ENCODE measurements around the gene GPM6B. TPM values are rescaled to one million over a fixed set of nuclear protein-coding genes. Genes with fewer than 3 reads are reported as not detected.

Gene GPM6B
- total RNA-seq, 2 donors from 2014 or later, result not detected

- DNase-seq (ENCODE audit: low spot score) (no peak), ATAC-seq (no peak)
- H3K27ac Mint-ChIP-seq, result no peak overlapping the region
- peaks cover 6 to 23% of the 10 kb centered on the region in 2 donors for H3K27me3 Mint-ChIP-seq
- H3K36me3 Mint-ChIP-seq, result no peaks in the 10 kb centered on the region
- no peak overlapping the region for H3K4me3 Mint-ChIP-seq
- H3K9me3 Mint-ChIP-seq, result no peaks in the 10 kb centered on the region
- H3K4me1 Mint-ChIP-seq (ENCODE audit: low read depth in 2 of 2), result no peaks in the 10 kb centered on the region
Measured at GRCh38 chrX:13805241-13805640, 11.7 kb downstream of the GPM6B start.

DNA sequence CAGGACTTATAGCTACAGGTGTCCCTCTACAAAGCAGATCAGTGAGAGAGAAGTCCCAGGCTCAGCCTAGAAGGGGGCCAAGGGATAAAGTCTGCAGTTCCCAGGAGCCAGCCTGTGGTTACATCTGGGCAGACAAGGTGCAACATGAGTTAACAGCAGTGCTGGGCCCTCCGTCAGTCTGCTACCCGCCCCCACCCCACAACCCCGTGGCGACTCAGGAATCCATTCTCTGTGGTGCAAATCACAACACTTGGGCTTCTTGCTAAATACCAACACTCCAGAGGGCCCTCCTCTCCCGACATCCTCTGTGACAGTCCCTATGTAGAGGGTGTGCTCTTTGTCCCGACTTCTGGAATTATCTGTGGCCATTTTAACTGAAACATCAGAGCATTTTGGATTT, 13.8 kb downstream of the GPM6B start:
- H3K27ac Mint-ChIP-seq, result no peak overlapping the region
- DNase-seq (ENCODE audit: low spot score), result no peak
- H3K4me1 Mint-ChIP-seq (ENCODE audit: low read depth in 2 of 2), result no peaks in the 10 kb centered on the region
- no peaks in the 10 kb centered on the region for H3K9me3 Mint-ChIP-seq
- ATAC-seq, result no peak
- peaks cover 6 to 26% of the 10 kb centered on the region in 2 donors for H3K27me3 Mint-ChIP-seq
- H3K36me3 Mint-ChIP-seq, result no peaks in the 10 kb centered on the region
- no peak overlapping the region for H3K4me3 Mint-ChIP-seq

DNA sequence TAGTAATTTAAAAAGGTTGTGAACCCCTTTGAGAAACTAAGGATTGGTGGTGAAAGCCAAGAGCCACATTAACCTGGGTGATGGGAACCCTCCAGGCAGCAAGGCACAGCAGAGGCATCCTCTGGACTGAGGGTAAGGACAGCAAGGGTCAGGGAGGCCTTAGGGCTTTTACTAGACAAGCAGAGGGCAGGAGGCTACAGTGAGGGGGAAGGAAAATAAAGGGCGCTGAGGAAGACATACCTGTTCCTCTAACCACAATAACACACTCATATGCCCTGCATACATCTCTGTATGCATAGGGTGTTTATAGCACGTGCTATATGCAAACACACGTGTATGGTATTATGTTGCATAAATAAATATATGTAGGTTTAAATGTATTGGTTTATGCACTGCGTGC, 18.7 kb downstream of the GPM6B start:
- Mint-ChIP-seq H3K36me3 (no peaks in the 10 kb centered on the region), H3K4me3 (no peak overlapping the region), H3K27ac (no peak overlapping the region), H3K27me3 (peaks cover 3 to 7% of the 10 kb centered on the region in 2 donors), H3K4me1 (ENCODE audit: low read depth in 2 of 2) (peaks cover 0 to 5% of the 10 kb centered on the region in 2 donors), H3K9me3 (no peaks in the 10 kb centered on the region)
- DNase-seq (ENCODE audit: low spot score) (no peak), ATAC-seq (no peak)

DNA sequence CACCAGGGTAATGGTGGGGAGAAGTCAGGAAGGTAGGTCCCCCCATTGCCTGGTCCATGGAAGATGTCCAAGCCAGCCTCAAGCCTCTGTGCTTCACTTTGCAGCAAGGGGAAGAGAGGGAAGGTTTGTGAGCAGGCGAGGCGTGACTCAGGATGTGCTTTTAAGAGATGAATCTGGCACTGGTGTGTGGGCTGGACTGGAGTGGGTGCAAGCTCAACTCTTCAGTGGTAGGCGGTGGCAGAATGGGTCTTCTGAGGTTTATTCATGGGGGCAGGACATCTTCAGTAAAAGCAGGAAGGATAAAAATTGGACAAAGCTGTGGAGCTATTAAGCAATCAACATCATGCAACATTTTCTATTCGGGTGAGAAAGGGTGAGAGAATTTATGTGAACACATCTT, 19.4 kb downstream of the GPM6B start:
- no peaks in the 10 kb centered on the region for H3K36me3 Mint-ChIP-seq
- peaks cover 0 to 5% of the 10 kb centered on the region in 2 donors for H3K4me1 Mint-ChIP-seq (ENCODE audit: low read depth in 2 of 2)
- H3K4me3 Mint-ChIP-seq, result no peak overlapping the region
- H3K27me3 Mint-ChIP-seq, result peaks cover 5 to 6% of the 10 kb centered on the region in 2 donors
- H3K27ac Mint-ChIP-seq, result no peak overlapping the region
- no peaks in the 10 kb centered on the region for H3K9me3 Mint-ChIP-seq
- DNase-seq (ENCODE audit: low spot score) (no peak), ATAC-seq (no peak)

DNA sequence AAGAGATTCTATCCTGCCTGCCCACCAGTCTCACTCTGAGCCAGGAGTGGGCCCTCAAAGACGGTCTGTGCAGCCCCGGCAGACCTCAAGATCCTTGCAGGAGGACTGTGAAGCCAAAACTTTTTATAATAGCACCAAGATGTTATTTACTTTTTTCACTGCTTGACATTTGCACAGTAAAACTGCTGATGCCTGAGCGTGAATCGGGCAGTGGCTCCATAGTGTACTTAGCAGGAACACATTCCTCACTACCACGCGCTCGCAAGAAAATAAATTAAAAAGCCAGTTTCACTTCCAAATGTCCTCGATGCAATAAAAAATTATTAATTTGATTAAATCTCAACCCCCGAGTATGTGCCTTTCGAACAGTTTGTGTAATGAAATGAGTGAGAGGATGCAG, 22.5 kb downstream of the GPM6B start:
- ATAC-seq (no peak), DNase-seq (ENCODE audit: low spot score) (no peak)
- H3K36me3 Mint-ChIP-seq, result no peaks in the 10 kb centered on the region
- H3K27ac Mint-ChIP-seq, result no peak overlapping the region
- H3K4me1 Mint-ChIP-seq (ENCODE audit: low read depth in 2 of 2), result peaks cover 0 to 5% of the 10 kb centered on the region in 2 donors
- no peak overlapping the region for H3K4me3 Mint-ChIP-seq
- H3K27me3 Mint-ChIP-seq, result peaks cover 2 to 6% of the 10 kb centered on the region in 2 donors
- H3K9me3 Mint-ChIP-seq, result no peaks in the 10 kb centered on the region

- H3K9me3 Mint-ChIP-seq, result no peaks in the 10 kb centered on the region
- H3K4me3 Mint-ChIP-seq, result no peak overlapping the region
- H3K36me3 Mint-ChIP-seq, result no peaks in the 10 kb centered on the region
- peaks cover 0 to 5% of the 10 kb centered on the region in 2 donors for H3K4me1 Mint-ChIP-seq (ENCODE audit: low read depth in 2 of 2)
- peaks cover 2 to 6% of the 10 kb centered on the region in 2 donors for H3K27me3 Mint-ChIP-seq
- DNase-seq (ENCODE audit: low spot score), result no peak
- H3K27ac Mint-ChIP-seq, result no peak overlapping the region
- ATAC-seq, result no peak
Measured at GRCh38 chrX:13793897-13794296, 23.0 kb downstream of the GPM6B start.

DNA sequence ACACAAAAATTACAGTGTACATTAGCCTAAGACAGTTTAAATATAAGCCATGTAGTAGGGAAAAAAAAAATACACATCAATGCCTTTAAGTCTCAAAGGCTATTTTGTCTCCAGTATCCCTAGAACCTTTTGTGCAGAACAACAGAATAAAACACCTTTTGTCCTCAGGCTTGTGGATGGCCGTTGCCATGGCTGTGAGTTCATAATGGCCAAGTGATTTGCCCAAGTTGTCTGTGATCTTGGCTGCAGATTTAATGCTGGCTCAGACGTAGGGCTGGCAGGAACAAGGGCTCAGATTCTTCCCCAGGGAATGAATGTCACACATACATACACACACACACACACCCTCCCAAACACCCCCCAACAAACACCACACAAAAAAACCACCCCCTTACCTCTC, 25.3 kb downstream of the GPM6B start:
- Mint-ChIP-seq H3K27me3 (peaks cover 2 to 6% of the 10 kb centered on the region in 2 donors), H3K4me3 (no peak overlapping the region), H3K9me3 (no peaks in the 10 kb centered on the region), H3K4me1 (ENCODE audit: low read depth in 2 of 2) (no peaks in the 10 kb centered on the region), H3K36me3 (no peaks in the 10 kb centered on the region), H3K27ac (no peak overlapping the region)
- DNase-seq (ENCODE audit: low spot score) (no peak), ATAC-seq (no peak)

DNA sequence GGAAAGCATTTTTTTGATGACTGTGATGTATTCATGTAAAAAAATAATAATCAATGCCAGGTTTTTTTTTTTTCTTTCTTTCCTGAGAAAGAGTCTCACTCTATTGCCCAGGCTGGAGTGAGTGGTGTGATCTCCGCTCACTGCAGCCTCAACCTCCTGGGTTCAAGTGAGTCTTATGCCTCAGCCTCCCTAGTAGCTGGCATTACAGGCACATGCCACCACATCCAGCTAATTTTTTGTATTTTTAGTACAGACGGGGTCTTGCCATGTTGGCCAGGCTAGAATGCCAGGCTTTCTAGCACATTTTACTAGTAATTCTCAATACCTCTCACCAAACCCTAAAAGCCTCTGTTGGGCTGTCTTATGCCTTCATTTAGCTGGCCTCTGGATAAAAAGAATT, 25.7 kb downstream of the GPM6B start:
- Mint-ChIP-seq H3K27ac (no peak overlapping the region), H3K9me3 (no peaks in the 10 kb centered on the region), H3K4me1 (ENCODE audit: low read depth in 2 of 2) (no peaks in the 10 kb centered on the region), H3K4me3 (no peak overlapping the region), H3K27me3 (peaks cover 2 to 6% of the 10 kb centered on the region in 2 donors), H3K36me3 (no peaks in the 10 kb centered on the region)
- no peak for ATAC-seq
- no peak for DNase-seq (ENCODE audit: low spot score)

DNA sequence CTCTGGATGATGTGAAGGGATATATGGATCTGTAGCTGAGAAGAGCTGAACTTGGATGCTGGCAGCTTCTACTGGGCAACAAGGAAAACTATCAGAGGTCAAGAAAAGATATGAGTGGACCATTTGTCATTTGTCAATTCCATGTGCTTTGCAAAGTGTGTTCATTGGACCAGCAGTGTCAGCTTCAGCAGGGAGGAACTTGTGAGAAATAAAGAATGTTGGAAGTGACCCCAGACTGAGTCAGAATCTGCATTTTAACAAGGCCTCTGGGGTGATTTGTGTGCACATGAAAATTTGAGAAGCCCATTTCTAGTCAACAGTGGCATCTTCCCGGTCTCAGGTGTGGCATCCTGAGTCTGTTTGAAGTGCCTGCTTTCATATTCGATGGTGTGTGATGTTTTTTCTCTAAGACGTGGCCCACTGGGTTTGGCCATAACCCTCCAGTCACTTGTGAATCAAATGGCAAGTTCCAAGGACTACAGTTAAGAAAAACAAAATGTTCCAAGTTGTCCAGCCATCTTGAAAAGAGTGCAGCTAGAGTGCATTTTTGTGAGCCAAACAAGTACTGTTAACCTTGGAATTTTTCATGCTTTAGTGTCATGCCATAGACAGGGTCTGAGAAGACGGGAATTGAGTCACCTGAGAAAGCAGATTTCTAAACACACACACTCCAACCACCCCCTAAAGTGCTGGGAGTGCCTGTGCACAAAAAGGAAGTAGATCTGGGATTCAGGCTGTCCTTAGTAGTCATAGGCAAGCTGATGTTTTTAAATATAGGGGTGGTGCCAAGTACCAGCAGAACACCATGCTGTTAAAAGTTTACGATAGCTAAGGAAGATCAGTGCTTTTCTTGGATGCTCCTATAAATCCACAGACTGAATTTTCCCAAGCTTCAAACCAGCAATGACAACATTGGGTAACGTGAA, 26.4 kb downstream of the GPM6B start:
- H3K27ac Mint-ChIP-seq, result no peak overlapping the region
- no peak for ATAC-seq
- H3K4me1 Mint-ChIP-seq (ENCODE audit: low read depth in 2 of 2), result no peaks in the 10 kb centered on the region
- no peak for DNase-seq (ENCODE audit: low spot score)
- H3K36me3 Mint-ChIP-seq, result no peaks in the 10 kb centered on the region
- no peaks in the 10 kb centered on the region for H3K9me3 Mint-ChIP-seq
- peaks cover 5 to 6% of the 10 kb centered on the region in 2 donors for H3K27me3 Mint-ChIP-seq
- no peak overlapping the region for H3K4me3 Mint-ChIP-seq

- no peak overlapping the region for H3K4me3 Mint-ChIP-seq
- no peak for DNase-seq (ENCODE audit: low spot score)
- H3K27ac Mint-ChIP-seq, result no peak overlapping the region
- H3K9me3 Mint-ChIP-seq, result no peaks in the 10 kb centered on the region
- H3K4me1 Mint-ChIP-seq (ENCODE audit: low read depth in 2 of 2), result no peaks in the 10 kb centered on the region
- H3K27me3 Mint-ChIP-seq, result peaks cover 0 to 8% of the 10 kb centered on the region in 2 donors
- ATAC-seq, result no peak
- no peaks in the 10 kb centered on the region for H3K36me3 Mint-ChIP-seq
Measured at GRCh38 chrX:13786048-13786447, 30.8 kb downstream of the GPM6B start.

GRCh38 chrX:13780868-13781427, 35.9 kb downstream of the GPM6B start:
- Mint-ChIP-seq H3K36me3 (no peaks in the 10 kb centered on the region), H3K4me3 (no peak overlapping the region), H3K4me1 (ENCODE audit: low read depth in 2 of 2) (no peaks in the 10 kb centered on the region), H3K27ac (no peak overlapping the region), H3K27me3 (peaks cover 0 to 5% of the 10 kb centered on the region in 2 donors), H3K9me3 (no peaks in the 10 kb centered on the region)
- ATAC-seq (no peak), DNase-seq (ENCODE audit: low spot score) (no peak)

GRCh38 chrX:13778916-13779315, 38.0 kb downstream of the GPM6B start:
- no peak for ATAC-seq
- H3K4me1 Mint-ChIP-seq (ENCODE audit: low read depth in 2 of 2), result no peaks in the 10 kb centered on the region
- no peak for DNase-seq (ENCODE audit: low spot score)
- peaks cover 7% of the 10 kb centered on the region for H3K36me3 Mint-ChIP-seq
- no peak overlapping the region for H3K4me3 Mint-ChIP-seq
- H3K9me3 Mint-ChIP-seq, result no peaks in the 10 kb centered on the region
- peak overlapping the region in 1 of 2 donors; percentile 22 for H3K27ac Mint-ChIP-seq
- H3K27me3 Mint-ChIP-seq, result peaks cover 0 to 2% of the 10 kb centered on the region in 2 donors

- DNase-seq (ENCODE audit: low spot score), result no peak
- Mint-ChIP-seq H3K9me3 (no peaks in the 10 kb centered on the region), H3K4me1 (ENCODE audit: low read depth in 2 of 2) (peaks cover 0 to 2% of the 10 kb centered on the region in 2 donors), H3K27me3 (no peaks in the 10 kb centered on the region), H3K27ac (no peak overlapping the region), H3K4me3 (no peak overlapping the region), H3K36me3 (peaks cover 13% of the 10 kb centered on the region)
- ATAC-seq, result no peak
Measured at GRCh38 chrX:13776387-13776786, 40.5 kb downstream of the GPM6B start.

DNA sequence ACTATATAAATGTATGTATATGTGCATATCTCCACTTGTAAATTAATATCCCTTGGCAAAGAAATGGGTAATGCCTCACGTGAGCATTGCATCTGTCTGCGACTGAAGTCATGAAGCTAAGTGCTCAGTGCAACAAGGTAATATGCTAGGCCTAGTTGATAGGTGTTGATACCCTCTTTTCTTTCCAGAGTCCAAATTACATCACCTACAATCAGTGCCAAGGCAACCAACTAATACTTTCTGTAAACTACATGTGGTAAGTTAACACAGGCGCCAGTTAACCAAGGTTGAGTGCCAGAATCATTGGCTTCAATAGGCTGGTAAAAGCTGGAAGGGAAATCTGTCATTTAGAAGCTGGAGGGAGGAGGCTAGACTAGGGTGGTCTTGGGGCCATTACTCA, 41.1 kb downstream of the GPM6B start:
- peaks cover 0 to 2% of the 10 kb centered on the region in 2 donors for H3K4me1 Mint-ChIP-seq (ENCODE audit: low read depth in 2 of 2)
- DNase-seq (ENCODE audit: low spot score) (no peak), ATAC-seq (no peak)
- peaks cover 13% of the 10 kb centered on the region for H3K36me3 Mint-ChIP-seq
- H3K27me3 Mint-ChIP-seq, result no peaks in the 10 kb centered on the region
- no peaks in the 10 kb centered on the region for H3K9me3 Mint-ChIP-seq
- no peak overlapping the region for H3K27ac Mint-ChIP-seq
- no peak overlapping the region for H3K4me3 Mint-ChIP-seq

Data from natural killer cell treated with Interleukin-12 subunit alpha and Interleukin-12 subunit beta and Interleukin-15 and Interleukin-18, amount 100 ng/mL, for 72 hours (primary cell).